CMK (cell line): Measurements from ENCODE around the gene INCENP.
"Not testable (repeated sequence)": the region's sequence is repeated elsewhere in the genome, so short reads cannot be mapped to it uniquely, and the experiment has no call there.

Source experiments
- DNase-seq: peaks from one replicate; pipeline ENCODE4 v3.0.0-alpha.2; 2010; ENCODE audit warnings: low read depth

INCENP gene

DNA sequence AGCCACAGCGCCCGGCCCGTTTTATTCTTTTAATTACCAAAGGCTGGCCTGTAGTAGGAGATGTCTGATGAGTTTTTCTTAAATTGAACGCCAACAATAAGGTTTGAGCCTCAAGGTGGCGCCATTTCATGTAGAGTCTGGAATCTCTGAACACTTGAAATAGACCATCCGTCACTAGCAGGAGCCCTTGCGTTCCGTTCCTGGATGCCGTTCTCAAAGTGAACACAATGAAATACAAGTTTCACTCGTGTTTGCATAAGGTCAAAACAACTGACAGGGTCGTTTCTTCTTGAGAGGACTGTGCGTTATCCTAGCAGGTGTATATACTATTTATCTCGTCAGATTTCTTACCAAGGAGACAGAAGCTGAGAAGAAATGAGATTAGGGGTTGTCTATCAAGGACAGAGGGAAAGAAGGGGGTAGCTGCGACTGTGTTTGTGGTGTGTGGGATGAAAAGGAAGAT, 47.5 kb downstream of the INCENP start:
- DNase-seq: peak; percentile 34

DNA sequence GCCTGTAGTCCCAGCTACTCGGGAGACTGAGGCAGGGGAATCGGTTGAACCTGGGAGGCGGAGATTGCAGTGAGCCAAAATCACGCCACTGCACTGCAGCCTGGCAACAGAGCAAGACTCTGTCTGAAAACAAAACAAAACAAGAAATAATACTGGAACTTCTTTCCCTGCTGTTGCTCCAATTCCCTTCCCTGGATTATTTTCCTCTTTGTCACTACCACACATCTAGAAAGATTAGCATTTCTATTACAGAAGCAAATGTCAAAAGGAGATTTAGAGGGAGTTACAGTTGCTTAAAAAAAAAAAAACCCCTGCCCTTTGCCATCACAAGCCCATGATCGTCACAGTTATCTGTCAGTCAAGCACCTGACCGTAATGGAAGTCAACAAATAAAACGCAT, 48.5 kb downstream of the INCENP start:
- DNase-seq: no peak

DNA sequence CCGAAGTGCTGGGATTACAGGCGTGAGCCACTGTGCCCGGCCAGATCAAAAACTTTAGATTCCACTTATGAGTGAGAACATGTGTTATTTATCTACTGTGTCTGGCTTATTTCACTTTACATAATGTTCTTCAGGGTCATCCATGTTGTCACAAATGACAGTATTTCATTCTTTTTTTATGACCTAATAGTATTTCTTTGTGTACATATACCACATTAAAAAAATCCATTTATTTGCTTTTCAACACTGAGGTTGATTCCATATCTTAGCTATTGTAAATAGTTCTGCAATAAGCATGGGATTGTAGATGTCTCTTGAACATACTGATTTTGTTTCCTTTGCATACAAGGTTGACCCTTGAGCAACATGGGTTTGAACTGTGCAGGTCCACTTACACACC, 53.0 kb downstream of the INCENP start:
- DNase-seq: no peak

DNA sequence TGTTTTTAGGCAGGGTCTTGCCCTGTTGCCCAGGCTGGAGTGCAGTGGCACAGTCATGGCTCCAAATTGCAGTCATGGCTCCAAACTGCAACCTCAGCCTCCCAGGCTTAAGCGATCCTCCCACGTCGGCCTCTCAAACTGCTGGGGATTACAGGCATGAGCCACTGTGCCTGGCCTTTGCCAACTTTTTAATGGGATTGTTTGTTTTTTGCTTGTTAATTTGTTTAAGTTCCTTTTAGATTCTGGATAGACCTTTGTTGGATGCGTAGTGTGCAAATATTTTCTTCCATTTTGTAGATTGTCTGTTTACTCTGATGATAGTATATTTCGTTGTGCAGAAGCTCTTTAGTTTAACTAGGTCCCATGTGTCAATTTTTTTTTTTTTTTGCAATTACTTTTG, 56.2 kb downstream of the INCENP start:
- DNase-seq: no peak

DNA sequence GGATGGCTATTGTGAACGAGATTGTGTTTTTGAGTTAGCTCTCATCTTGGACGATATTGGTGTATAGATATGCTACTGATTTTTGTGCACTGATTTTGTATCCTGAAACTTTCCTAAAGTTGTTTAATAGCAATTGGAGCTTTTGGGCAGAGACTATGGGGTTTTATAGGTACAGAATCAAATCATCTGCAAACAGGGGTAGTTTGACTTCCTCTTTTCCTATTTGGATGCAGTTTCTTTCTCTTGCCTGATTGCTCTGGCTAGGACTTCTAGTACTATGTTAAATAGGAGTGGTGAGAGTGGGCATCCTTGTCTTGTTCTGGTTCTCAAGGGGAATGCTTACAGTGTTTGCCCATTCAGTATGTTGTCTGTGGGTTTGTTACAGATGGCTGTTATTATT, 57.3 kb downstream of the INCENP start:
- no peak for DNase-seq

DNA sequence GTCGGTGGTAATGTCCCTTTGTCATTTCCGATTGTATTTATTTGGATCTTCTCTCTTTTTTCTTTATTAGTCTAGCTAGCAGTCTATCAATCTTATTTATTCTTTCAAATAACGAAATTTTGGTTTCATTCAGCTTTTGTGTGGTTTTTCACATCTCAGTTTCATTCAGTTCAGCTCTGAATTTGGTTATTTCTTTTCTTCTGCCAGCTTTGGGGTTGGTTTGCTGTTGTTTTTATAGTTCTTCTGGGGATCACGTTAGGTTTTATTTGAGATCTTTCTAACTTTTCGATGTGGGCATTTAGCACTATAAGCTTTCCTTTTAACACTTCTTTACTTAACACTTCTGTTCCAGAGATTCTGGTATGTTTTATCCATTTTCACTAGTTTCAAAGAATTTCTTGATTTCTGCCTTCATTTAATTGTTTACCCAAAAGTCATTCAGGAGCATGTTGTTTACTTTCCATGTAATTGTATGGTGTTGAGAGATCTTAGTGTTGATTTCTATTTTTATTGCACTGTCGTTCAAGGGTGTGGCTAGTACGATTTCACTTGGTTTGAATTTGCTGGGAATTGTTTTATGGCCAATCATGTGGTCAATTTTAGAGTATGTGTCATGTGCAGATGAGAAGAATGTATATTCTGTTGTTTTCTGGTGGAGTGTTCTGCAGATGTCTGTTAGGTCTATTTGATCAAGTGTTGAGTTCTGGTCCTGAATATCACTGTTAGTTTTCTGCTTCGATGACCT, 58.5 kb downstream of the INCENP start:
- no peak for DNase-seq

DNA sequence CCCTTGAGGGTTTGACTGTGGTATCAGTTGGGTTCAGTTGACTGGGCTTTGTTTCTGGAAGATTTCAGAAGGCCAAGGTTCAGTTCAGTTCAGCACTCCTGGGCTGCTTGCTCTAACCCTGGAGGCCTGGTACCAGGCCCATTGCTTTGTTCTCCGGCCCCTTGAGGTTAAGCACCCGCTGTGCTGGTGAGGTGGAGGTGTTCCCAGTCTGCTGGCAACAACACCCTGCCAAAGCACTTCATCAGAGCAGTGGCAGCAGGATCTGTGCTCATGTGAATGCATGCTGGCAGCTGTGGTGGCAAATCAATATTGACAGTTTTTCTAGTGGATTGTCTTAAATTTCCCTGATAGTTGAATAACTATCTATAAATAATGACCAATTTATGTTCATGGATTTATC, 62.4 kb downstream of the INCENP start:
- no peak for DNase-seq

DNA sequence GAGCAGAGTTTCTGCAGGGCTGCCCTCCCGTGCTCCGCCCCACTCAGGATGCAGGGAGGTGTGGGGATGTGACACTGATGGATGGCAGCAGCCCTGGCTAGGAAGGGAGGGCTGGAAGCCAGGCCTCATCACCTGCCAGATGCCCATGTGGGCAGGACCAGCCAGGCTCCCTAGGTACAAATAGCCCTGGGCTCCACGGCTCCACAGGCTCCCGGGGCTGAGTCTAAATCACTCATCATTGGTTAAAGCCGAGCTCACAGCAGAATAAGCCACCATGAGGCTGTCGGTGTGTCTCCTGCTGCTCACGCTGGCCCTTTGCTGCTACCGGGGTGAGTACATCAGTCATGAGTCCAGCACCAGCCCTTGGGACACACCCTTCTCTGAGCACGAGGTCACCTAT, 66.2 kb downstream of the INCENP start, which contains the start of gene SCGB1D1:
SCGB1D1 (plus strand) TSS at position 206 of the 400 bp plus-strand sequence; CDS start at position 275, 69 bp downstream.
- DNase-seq: no peak

DNA sequence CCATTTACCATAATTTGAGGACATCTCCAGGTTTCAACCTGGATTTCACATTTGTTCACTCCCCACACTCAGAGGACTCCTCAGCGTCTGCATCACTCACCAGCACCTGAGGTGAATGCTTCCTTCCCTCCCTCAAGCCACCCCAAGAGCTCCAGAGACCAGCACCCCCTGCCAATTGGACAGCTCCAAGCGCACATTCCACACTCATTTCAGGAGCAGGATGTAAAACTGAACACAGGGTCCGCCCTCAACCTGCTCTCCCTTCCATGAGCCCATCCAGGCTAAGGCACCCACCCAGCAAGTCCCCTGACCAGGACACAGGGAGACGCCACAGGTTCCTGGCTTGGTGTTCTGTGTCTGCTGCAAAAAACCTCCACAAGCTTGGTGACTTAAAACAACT, 70.1 kb downstream of the INCENP start:
- DNase-seq: no peak

DNA sequence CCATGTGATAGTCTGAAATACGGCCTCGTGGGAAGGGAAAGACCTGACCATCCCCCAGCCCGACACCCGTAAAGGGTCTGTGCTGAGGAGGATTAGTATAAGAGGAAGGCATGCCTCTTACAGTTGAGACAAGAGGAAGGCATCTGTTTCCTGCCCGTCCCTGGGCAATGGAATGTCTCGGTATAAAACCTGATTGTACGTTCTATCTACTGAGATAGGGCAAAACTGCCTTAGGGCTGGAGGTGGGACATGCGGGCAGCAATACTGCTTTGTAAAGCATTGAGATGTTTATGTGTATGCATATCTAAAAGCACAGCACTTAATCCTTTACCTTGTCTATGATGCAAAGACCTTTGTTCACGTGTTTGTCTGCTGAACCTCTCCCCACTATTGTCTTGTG, 71.2 kb downstream of the INCENP start:
- DNase-seq: not testable (repeated sequence)

DNA sequence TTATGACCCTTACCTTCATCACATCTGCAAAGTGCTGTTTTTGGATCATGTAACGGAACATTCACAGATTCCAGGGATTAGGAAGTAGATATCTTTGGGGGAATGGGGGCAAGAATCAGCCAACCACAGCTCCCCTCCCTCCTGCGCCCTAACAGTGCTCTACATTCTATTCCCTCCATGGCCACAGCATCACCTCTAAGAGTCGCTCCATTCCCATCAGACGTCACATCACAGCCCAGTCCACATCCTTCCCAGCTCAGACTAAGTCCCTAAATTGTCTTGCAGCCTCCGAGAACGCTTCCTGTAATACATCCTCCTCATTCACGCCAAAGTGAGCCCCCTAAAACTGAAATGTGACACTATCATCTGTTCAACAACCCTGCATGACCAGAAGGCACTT, 72.1 kb downstream of the INCENP start:
- no peak for DNase-seq

DNA sequence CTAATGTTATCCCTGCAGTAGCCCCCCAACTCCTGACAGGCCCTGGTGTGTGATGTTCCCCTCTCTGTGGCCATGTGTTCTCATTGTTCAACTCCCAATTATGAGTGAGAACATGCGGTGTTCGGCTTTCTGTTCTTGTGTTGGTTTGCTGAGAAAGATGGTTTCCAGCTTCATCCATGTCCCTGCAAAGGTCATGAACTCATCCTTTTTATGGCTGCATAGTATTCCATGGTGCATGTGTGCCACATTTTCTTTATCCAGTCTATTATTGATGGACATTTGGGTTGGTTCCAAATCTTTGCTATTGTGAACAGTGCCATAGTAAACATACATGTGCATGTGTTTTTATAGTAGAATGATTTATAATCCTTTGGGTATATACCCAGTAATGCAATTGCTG, 73.6 kb downstream of the INCENP start:
- DNase-seq: not testable (repeated sequence)

DNA sequence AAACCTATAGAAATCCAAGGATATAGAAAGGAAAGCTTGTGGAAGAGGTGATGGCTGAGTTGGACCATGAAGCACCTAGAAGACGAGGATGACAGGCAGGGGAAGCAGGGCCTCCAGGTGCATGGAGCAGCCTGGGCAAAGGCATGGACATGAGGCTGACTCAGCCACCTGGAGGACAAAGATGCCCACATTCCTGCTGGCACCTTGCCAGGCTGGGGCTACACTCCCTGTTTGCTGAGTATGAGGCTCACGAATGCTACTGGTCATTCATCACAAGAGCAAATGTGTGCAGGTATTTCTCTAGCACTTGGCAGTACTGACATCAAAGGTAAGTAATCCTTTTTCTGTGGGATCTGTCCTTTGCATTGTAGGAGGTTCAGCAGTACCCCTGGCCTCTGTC, 77.6 kb downstream of the INCENP start:
- no peak for DNase-seq
